Epithelial cell of proximal tubule (primary cell): ENCODE measurements around the gene PRKCE. TPM values are rescaled to one million over a fixed set of nuclear protein-coding genes. Genes with fewer than 3 reads are reported as not detected.

Source experiments
- DNase-seq: peaks from one replicate; pipeline ENCODE4 v3.0.0-alpha.2; 2011; ENCODE audit warnings: low read depth
- H3K4me3 ChIP-seq: 2 replicates; pipeline ENCODE4 v1.5.1; 2011; ENCODE audit warnings: low read depth, mild to moderate bottlenecking, low read length
- total RNA-seq: library from RNA; depleted of rRNA; stranded (reverse); fragments of >200 nt; gene quantifications from 2 replicates; pipeline ENCODE4 v1.2.3, GENCODE V29; 2015
- TF ChIP-seq, protein P1 (sequence below): conservative IDR thresholded peaks from 2 replicates; pipeline ENCODE4 v1.5.1; 2012; ENCODE audit warnings: low read depth, mild to moderate bottlenecking, low read length

PRKCE gene
- total RNA-seq, 1 donor from 2014 or later, result 2.5 TPM

GRCh38 chr2:46188041-46188716, 536.7 kb downstream of the PRKCE start:
- TF ChIP-seq, protein P1, sequence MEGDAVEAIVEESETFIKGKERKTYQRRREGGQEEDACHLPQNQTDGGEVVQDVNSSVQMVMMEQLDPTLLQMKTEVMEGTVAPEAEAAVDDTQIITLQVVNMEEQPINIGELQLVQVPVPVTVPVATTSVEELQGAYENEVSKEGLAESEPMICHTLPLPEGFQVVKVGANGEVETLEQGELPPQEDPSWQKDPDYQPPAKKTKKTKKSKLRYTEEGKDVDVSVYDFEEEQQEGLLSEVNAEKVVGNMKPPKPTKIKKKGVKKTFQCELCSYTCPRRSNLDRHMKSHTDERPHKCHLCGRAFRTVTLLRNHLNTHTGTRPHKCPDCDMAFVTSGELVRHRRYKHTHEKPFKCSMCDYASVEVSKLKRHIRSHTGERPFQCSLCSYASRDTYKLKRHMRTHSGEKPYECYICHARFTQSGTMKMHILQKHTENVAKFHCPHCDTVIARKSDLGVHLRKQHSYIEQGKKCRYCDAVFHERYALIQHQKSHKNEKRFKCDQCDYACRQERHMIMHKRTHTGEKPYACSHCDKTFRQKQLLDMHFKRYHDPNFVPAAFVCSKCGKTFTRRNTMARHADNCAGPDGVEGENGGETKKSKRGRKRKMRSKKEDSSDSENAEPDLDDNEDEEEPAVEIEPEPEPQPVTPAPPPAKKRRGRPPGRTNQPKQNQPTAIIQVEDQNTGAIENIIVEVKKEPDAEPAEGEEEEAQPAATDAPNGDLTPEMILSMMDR, result no peak
- no peak for DNase-seq

DNA sequence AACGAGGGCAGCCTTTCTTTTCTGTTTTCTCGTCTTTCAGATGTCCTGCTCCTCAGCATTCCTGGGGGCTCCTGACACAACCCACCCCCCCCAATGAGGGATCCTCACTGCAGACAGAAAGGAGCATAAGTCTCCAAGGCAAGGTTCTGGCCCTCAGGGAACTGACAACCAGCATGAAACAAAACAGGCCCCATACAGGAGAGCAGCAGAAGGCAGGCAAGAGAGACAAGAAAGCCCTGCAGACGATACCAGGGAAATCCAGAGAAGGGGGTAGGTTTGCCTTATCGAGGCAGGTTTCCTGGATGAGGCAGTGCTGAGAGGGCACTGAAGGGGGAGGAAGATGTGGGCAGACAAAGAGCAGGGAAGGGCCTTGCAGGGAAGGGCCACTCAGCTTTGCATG, 541.9 kb downstream of the PRKCE start:
- TF ChIP-seq, protein P1, result no peak
- no peak overlapping the region for H3K4me3 ChIP-seq
- no peak for DNase-seq

More at GRCh38 chr2:46188041-46188716, 536.7 kb downstream of the PRKCE start:
- H3K4me3 ChIP-seq, result no peak overlapping the region

DNA sequence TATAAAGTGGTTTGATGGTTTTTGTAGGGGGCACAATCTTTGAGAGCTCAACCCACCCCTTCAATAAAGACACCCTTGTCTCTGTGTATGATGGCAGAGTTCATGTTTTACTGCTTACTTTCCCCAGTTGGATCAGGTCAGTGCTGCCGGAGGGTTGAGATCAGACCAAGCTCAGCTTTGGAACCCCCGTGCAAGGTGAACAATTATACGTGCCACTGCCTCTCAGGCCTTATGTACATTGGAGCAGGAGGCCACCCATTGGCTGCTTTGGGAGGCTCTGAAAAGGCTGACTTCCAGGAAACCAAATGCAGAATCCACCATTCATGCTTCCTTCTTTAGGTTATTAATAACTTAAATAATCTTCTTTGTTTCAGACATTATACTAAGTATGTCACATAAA, 542.4 kb downstream of the PRKCE start:
- no peak for DNase-seq
- TF ChIP-seq, protein P1, result no peak

GRCh38 chr2:46194856-46195255, 543.4 kb downstream of the PRKCE start:
- TF ChIP-seq, protein P1, result no peak
- H3K4me3 ChIP-seq, result no peak overlapping the region
- no peak for DNase-seq

More for the DNA sequence above, 542.4 kb downstream of the PRKCE start:
- H3K4me3 ChIP-seq, result no peak overlapping the region

DNA sequence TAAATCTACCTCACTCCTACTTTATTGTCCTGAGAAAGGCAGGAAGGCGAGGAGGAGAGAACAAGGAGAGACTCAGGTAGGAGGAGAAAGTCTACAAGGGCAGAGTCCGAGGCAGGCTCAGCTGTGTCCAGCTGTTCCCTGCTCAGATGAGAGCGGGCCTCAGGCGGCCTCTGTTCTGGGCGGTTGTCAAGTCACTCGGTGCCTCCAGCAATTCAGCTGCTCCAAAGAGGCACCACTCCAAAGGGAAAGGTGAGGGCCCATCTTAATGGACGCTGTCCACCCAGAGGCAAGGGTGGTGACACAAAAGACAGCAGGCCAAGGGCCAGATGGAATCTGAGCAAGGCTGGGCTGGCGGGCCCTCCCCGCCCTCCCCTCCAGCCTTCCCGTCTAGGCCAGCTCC, 544.3 kb downstream of the PRKCE start:
- TF ChIP-seq, protein P1, result no peak
- no peak for DNase-seq
- no peak overlapping the region for H3K4me3 ChIP-seq

DNA sequence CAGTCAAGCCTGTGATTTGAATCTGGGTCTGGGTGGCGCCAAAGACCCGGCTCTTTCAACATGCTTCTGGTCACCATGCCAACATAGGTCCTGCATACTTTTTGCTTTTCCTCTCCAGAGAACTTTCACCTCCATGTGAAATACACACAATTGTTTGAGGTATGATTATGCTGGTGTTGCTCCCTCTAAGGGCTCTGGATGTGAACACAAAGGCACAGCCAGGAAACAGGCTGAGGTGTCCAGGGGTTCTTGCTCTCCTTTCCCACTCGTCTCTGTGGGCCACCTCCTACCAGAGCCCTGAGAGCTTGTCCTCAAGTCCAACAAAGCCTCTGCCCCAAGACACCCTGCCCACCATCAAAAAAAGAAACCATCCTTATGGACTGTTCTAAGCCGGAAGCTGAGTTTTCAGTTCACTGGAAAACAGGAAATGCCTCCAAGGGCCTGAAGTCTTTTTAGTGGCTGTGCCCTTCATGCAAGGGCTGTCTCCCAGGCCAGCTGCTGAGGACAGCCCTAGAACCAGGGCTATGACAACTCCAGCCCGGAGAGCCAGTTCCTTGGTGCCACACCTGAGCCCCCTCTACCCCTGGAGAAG, 545.5 kb downstream of the PRKCE start:
- DNase-seq, result no peak
- no peak overlapping the region for H3K4me3 ChIP-seq
- TF ChIP-seq, protein P1, result no peak

GRCh38 chr2:46197672-46198071, 546.2 kb downstream of the PRKCE start:
- no peak overlapping the region for H3K4me3 ChIP-seq
- TF ChIP-seq, protein P1, result no peak
- DNase-seq, result no peak
